Measurements from ENCODE around the gene SPDYE4. TPM values are rescaled to one million over a fixed set of nuclear protein-coding genes. Genes with fewer than 3 reads are reported as not detected.
"Not testable (repeated sequence)": the region's sequence is repeated elsewhere in the genome, so short reads cannot be mapped to it uniquely, and the experiment has no call there.

SPDYE4 gene, protein sequence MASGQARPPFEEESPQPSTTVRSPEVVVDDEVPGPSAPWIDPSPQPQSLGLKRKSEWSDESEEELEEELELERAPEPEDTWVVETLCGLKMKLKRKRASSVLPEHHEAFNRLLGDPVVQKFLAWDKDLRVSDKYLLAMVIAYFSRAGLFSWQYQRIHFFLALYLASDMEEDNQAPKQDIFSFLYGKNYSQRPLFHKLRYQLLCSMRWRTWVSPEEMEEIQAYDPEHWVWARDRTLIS
- total RNA-seq (2014; rRNA removed; shearing (Covaris generic); ENCODE audit: low replicate concordance): not detected in 2 replicates

DNA sequence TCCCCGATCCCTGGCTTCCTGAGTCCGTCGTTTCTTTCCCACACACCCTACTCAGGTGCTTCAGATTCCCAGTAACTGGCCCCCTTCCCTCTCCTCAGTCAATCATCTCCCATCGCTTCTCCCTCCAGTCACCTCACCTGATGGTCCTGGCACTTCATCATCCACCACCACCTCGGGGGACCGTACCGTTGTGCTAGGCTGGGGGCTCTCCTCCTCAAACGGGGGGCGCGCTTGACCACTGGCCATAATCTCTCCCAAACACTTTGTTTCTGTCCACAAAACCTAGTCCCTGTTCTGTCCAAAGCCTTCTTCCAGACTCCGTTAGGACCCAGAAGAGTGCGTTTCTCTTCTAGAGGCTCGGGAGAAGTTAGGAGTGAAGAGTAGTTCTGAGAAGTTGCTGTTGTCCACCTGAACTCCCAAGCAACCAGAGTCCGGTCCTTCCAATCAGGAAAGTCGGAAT, at the start of gene SPDYE4:
Gene SPDYE4 (minus strand): TSS at position 410 of the 460 bp plus-strand sequence. CDS start 164 bp downstream, at position 246.
- DNase-seq (ENCODE audit: low read depth): no peak
- in situ Hi-C loops (cut with HindIII; ENCODE audit: low pct_unique_long_range_greater_than_20kb, low sequenced_read_pairs): no loop called here

DNA sequence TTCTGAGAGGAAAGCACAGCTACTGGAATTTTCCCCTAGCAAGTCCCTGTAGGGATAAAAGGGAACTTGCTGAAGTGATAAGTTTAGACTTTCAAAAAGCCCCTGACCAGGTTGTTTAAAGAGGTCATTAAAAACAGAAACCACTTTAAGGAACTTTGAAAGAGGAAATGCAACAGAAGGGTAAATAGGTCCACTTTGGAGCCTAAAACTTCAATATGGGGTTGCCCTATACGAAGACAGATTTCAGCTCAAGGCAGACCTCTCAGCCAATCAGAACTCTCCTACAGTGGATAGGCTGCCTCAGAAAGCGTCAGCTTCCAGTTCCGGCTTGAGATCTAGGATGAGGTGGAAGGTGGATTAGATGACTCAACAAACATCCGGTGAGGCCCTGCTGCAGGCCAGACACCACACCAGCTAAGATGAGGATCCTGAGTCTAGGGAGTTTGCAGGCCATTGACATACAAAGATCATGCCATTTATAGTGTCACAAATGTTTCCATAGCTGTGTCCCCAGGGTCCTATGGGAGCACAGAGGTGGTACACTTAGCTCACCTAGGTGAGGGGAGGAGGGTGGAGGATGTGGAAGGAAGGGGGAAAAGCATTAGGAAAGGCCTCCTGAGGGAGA, 48.7 kb upstream of the SPDYE4 start:
- no peak for DNase-seq (ENCODE audit: low read depth)

GRCh38 chr17:8806253-8806925, 48.0 kb upstream of the SPDYE4 start:
- in situ Hi-C loops (cut with HindIII; ENCODE audit: low pct_unique_long_range_greater_than_20kb, low sequenced_read_pairs): no loop called here
- DNase-seq (ENCODE audit: low read depth): no peak

More for the DNA sequence above, 48.7 kb upstream of the SPDYE4 start:
- in situ Hi-C loops (cut with HindIII; ENCODE audit: low pct_unique_long_range_greater_than_20kb, low sequenced_read_pairs): no loop called here

DNA sequence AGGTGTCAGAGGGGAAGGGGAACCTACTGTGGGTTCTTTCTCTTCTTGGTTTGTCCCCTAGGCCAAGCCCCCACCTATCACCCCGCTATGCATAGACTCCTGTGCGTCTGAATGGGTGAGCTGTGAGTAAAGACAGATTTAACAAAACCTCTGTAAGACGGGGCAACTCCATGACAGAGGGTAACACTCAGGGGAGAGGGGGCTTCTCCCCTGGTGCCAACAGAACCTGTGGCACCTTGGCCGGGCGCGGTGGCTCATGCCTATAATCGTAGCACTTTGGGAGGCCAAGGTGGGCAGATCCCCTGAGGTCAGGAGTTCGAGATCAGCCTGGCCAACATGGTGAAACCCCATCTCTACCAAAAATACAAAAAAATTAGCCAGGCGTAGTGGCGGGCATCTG, 47.0 kb upstream of the SPDYE4 start:
- DNase-seq (ENCODE audit: low read depth); in situ Hi-C loops (cut with HindIII; ENCODE audit: low pct_unique_long_range_greater_than_20kb, low sequenced_read_pairs): not testable (repeated sequence)

GRCh38 chr17:8803531-8804420, 45.4 kb upstream of the SPDYE4 start:
- in situ Hi-C loops (cut with HindIII; ENCODE audit: low pct_unique_long_range_greater_than_20kb, low sequenced_read_pairs): no loop called here
- no peak for DNase-seq (ENCODE audit: low read depth)

DNA sequence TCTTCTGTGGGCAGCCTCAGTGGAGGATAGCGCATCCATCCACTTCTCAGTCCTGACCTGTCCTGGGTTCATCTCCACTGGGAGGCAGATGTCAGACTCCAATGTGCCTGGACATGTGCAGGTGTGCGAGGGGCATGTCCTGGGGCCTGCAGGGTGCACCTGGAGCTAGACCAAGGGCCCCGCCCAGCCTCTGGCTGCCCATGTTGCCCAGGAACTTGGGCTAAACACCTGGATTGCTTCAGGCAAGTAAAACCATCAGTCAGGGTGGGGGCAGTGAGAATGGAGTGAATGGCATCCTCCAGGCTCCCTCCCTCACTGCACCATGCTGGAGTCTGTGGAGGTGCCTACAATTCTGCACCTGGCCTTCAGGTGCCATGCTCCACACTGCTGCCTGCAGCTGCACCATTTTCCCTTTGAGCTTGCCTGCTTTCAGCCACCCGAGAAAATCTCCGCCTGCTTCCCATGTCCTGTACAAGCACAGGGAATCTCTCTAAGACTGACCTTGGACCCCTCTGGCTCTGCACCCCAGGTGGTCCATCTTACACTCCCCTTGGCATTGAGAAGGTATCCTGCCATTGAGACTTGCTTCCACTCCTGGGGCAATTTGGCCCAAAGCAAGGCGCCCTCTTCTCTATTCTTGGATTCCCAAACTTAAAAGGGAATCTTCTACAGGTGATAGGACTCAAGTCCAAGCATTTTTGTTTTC, 42.9 kb upstream of the SPDYE4 start:
- in situ Hi-C loops (cut with HindIII; ENCODE audit: low pct_unique_long_range_greater_than_20kb, low sequenced_read_pairs): no loop called here
- DNase-seq (ENCODE audit: low read depth): no peak

DNA sequence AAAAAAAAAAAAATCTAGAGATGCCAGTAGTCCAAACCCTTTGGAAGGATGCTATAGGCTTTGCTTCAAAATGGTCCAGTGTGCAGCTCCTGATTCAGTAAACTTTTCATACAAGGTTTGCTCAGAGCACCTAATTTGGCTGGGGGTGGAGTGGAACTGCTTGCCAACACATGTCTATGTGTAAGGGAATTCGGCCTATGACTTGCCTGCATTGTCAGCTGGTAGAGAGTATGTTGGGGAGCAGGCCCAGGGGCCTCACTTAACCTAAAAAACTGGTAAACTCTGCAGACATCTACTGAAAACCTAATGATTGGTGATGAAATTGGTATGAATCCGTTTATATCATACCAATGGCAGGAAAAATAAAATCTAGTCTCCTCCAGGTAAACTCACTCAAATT, 42.3 kb upstream of the SPDYE4 start:
- no peak for DNase-seq (ENCODE audit: low read depth)

GRCh38 chr17:8799570-8800212, 41.3 kb upstream of the SPDYE4 start:
- in situ Hi-C loops (cut with HindIII; ENCODE audit: low pct_unique_long_range_greater_than_20kb, low sequenced_read_pairs): no loop called here
- no peak for DNase-seq (ENCODE audit: low read depth)

More for the DNA sequence above, 42.3 kb upstream of the SPDYE4 start:
- in situ Hi-C loops (cut with HindIII; ENCODE audit: low pct_unique_long_range_greater_than_20kb, low sequenced_read_pairs): no loop called here

GRCh38 chr17:8798846-8799569, 40.7 kb upstream of the SPDYE4 start, which contains the start of gene MFSD6L:
TSS of gene MFSD6L (minus strand) at chr17:8799365. CDS start at chr17:8799120, 245 bp downstream.
- DNase-seq (ENCODE audit: low read depth): no peak
- in situ Hi-C loops (cut with HindIII; ENCODE audit: low pct_unique_long_range_greater_than_20kb, low sequenced_read_pairs): no loop called here

GRCh38 chr17:8798176-8798845, 40.0 kb upstream of the SPDYE4 start:
- in situ Hi-C loops (cut with HindIII; ENCODE audit: low pct_unique_long_range_greater_than_20kb, low sequenced_read_pairs): no loop called here

GRCh38 chr17:8797621-8798175, 39.4 kb upstream of the SPDYE4 start:
- DNase-seq (ENCODE audit: low read depth): no peak
- in situ Hi-C loops (cut with HindIII; ENCODE audit: low pct_unique_long_range_greater_than_20kb, low sequenced_read_pairs): no loop called here

More at GRCh38 chr17:8798176-8798845, 40.0 kb upstream of the SPDYE4 start:
- no peak for DNase-seq (ENCODE audit: low read depth)

DNA sequence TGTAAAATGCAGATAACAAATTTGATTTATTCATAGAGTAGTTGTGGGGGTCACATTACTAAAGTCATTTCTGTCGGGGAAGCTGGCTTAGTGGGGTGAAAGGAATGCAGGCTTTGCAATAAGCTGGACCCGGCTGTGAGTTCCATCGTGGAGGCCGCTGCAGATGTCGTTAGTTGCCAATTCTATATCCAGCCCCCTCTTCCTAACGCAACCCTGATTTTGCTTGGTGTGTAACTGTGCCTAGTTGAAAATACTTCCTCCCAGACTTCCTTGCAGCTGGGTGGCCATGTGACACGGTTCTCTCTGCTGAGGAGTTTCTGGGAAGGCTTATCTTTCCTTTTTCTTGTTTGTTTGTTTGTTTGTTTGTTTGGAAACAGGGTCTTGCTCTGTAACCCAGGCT, 36.3 kb upstream of the SPDYE4 start:
- in situ Hi-C loops (cut with HindIII; ENCODE audit: low pct_unique_long_range_greater_than_20kb, low sequenced_read_pairs): no loop called here
- DNase-seq (ENCODE audit: low read depth): no peak

DNA sequence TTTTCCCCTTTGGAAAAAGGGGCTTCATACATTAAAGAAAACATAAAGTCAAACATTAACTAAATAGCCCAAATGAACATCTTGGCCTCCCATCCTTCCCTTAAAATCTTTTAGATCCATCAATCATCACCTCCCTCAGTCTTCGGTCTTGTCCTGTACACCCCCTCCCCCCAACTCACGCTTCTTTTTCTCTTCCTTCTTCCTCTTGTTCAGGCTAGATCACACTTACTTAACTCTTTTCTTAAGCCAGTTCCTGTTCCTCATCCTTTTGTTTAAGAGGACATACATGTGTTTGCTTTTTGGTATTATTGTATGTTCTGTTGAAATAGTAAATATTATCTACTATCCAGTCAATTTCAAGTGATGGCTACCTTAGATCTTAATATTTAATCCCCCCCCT, 35.3 kb upstream of the SPDYE4 start:
- in situ Hi-C loops (cut with HindIII; ENCODE audit: low pct_unique_long_range_greater_than_20kb, low sequenced_read_pairs): no loop called here
- DNase-seq (ENCODE audit: low read depth): no peak

- in situ Hi-C loops (cut with HindIII; ENCODE audit: low pct_unique_long_range_greater_than_20kb, low sequenced_read_pairs): no loop called here
- no peak for DNase-seq (ENCODE audit: low read depth)
These were observed 34.3 kb upstream of the SPDYE4 start for GRCh38 chr17:8792646-8793045.

- in situ Hi-C loops (cut with HindIII; ENCODE audit: low pct_unique_long_range_greater_than_20kb, low sequenced_read_pairs): no loop called here
- peak; percentile 82 for DNase-seq (ENCODE audit: low read depth)
These were observed 33.5 kb upstream of the SPDYE4 start for GRCh38 chr17:8791910-8792270.
